DMS153 treated with DMSO at 0.1 percent for 48 hours (cell line): ENCODE data around the gene MRPL38.
"Not testable (repeated sequence)": the region's sequence is repeated elsewhere in the genome, so short reads cannot be mapped to it uniquely, and the experiment has no call there.

Experiments used
- DNase-seq: peaks from one replicate; lab custom pipeline; 2025; ENCODE audit not compliant: unreplicated experiment; lab: John Stamatoyannopoulos, UW

Gene MRPL38

DNA sequence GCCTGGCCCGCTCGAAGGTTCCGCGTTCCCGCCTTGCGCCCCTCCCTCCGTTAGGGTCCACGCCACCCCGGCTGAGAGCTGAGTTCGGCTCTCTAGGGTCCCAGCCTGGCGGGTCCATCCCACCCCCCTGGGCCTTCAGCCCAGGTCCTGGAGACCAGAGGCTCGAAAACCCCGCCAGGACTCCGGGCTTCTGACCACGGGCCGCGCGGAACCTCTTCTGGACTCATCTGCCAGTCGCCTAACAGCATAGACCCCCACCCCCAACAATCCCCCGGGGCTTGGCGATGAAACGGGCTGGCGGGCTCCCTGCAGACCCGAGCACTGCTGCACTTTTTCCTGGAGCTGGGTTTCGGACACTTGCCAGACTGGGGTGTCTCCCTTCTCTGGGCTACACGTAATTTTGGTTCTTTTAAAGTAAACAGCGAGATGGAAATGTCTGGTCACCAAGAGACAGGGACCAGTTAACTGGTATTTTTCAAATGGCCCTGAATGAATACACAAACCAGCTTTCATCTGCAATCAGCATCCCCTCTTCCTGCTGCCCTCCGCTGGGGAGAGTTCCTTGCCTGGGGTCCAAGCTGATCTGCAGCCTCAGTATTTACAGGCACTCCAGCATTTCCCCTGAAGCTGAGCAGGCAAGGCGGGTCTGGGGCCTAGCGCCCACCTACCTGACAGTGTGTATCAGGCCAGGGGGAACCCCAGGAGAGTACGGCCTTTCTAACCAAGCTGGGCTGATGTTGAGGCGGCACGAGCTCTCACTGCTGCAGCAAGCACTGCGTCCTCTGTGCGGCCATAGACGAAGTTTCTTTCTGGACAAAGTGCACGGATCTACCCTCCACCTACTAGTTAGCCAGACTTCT lies 7.3 kb downstream of the MRPL38 start:
- no peak for DNase-seq

DNA sequence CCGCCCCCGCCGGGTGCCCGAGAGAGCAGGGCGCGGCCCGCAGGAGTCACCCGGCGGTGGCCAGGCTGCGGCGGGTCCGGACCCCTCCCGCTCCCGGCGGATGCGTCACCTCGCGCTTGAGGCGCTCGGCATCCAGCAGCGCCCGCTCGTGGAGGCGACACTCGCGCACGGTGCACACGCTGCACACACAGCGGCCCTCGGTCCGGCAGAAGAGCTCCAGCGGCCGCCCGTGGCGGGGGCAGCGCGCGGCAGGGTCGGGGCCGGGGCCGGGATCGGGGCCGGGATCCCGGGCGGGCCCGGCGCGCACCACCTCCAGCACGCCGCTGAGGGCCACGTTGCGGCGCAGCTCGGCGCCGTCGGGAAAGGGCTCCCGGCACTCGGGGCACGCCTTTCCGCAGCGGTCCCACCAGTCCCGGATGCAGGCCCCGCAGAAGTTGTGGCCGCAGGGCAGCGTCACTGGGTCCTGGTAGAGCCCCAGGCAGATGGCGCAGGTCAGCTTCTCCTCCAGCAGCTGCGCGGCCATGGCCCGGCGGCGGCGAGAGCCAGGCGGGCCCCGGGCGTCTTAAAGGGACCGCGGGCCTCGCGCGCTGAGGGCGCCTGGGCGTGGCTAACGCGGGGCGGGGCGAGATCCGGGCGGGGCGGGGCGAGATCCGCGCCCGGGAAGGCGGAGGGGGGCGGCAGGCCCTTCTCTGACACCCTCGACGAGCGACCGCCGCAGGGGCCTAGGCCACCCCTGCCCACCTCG lies 8.1 kb downstream of the MRPL38 start, which contains the start of gene TRIM65:
Gene TRIM65 (minus strand): TSS at position 537 of the 745 bp plus-strand sequence. CDS start 14 bp downstream, at position 523.
- peak; percentile 12 for DNase-seq

DNA sequence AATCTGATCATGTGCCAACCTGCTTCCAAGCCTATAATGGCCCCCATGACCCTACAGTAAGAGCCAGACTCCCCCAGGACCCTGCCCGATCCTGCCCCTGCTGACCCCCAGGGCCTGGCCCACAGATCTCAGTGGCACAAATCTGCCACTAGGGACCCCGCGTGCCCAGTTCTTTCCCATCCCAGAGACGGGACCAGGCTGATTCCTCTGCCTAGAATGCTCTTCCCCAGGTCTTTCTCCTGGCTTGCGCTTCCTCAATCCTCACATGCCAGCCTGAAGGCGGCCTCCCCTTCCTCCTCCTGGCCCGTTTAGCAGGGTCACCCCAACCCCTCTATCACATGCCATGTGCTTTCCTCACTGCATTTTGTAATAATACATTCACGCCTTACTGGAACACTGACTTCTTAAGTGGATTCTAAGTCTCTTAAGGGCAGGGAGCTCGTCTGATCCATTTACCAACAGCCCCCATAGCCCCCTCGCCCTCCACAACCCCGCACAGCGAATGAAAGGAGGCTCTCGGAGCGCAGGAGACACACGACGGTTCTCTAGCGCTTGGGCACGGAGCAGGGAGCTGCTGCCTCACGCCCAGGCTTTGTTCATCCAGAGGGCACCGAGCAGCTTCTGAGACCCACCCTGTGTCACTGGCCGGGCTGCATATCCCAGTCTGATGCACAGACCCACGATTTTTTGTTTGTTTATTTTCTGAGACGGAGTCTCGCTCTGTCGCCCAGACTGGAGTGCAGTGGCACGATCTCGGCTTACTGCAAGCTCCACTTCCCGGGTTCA lies 9.1 kb downstream of the MRPL38 start:
- DNase-seq, result no peak

- DNase-seq, result no peak
Observed at GRCh38 chr17:75894049-75894733, 10.5 kb downstream of the MRPL38 start.

DNA sequence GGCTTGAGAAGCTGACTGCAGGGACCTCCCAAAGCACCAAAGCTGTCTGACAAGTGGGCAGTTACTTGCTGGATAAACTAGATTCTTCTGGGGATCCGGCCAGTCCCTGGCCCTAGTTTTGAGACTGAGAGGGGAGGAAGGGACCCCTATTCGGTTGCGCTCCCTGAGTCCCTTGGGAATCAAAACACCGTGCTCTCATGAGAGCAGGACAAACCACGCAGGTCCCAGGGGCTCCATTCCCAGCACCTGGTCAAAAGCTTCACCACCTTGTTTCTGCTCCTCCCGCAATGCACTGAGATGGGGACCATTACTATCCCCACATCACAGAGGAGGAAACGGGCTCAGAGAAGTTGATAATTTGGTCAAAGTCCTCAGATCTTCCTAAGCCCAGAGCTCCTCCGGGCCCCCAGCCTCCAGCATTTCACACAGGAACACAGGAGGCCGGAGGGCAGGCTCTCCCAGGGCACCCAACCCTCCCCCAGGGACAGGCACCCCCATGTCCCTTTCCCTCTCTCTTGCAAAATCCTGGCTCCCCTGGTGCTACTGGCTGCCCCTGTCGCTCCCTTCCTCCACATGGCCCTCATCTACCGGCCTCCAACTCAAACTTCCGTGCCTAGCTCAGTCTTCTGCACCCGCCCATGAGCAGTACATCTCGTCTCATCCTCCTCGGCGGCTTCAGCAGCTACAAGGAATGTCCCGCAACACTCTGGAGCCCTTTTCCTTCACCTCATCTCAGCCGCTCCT lies 11.2 kb downstream of the MRPL38 start:
- DNase-seq, result no peak

GRCh38 chr17:75892556-75893224 lies 12.0 kb downstream of the MRPL38 start:
- no peak for DNase-seq

DNA sequence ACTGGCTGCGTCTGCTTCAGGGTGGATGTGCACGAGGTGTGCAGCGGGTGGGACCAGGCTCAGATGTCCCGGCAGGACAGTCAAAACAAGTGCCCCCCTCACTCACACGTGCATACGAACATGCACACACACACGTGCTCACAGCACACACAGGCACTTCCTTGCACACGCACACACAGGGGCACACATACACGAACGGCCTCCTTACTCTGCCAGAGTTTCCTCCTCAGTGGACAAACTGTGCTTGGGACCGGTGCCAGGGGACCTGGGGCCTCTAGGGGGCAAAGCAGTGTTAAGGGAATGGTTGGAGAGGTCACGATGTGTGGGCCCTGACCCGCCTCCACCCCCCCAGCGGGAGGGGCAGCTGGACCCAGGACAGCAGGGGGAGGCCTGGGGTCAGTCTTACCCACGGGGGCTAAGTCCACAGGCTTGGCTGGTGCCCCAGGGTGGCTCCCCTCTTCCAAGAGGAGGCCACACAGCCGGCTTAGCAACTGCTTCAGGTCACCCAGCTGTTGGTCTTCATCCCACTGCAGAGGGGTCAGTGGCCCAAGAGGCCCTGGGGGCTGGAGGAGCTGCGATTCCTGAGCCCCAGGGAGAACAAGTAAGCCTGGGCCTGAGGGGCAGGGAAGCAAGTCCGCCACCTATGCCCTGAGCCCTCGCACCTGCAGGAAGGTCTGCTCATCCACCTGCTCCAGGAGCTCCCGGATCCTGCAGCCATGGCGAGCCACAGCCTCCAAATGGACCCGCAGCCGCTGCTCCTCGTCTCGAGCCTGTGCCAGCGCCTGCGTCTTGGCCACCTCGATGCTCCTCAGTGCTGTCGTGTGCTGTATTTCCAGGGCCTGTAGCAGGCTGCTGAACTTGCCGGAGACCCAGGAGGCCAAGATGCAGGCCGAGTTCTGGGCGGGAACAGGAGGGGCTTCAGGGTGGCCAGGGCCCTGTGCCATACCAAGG lies 12.8 kb downstream of the MRPL38 start:
- DNase-seq, result no peak

DNA sequence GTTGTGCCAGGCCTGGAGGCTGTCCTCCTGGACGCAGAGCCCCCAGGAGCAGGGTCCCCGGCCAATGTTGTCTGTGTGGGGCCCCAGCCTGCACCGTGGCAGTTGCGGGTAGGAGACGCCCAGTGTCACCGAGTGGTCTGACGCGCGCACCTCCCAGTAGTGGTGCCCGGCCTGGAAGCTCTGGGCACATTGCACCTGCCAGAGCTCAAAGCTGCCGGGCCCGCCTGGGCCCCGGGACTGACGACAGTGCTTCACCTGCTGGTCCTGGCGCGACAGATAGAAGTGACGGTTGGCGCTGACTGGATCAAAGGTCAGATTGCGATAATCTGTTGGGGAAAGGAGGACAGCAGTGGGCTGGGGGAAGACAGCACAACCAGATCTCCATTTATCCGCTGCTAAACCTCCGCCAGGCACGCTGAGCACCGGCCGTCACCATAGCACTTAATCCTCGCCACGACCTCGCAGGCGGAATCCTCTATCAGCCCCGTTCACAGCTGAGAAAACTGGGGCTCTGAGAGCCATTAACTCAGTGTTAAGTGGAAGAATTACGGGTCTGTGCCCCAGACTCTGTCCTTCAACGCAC lies 13.6 kb downstream of the MRPL38 start:
- DNase-seq, result no peak

DNA sequence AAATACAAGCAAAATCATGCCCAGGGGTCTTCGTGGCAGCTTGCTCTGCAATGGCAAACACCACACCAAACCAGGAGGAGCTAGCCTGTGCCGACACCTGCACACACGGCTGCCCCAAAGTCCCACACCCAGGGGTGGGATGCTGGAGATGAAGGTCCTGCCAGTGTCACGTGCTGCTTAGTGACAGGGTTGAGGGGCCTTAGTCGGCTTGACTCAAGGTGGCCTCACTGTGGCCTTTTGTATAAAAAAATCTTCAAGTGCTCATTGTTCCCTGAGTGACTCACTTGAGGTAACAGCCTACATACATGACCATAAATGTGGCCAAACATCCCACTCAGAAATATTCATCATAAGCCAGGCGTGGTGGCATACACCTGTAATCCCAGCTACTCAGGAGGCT lies 15.2 kb downstream of the MRPL38 start:
- DNase-seq, result no peak

GRCh38 chr17:75888484-75888883 lies 16.2 kb downstream of the MRPL38 start:
- DNase-seq, result no peak

- not testable (repeated sequence) for DNase-seq
Observed at GRCh38 chr17:75885860-75886259, 18.8 kb downstream of the MRPL38 start.

GRCh38 chr17:75885431-75885830 lies 19.3 kb downstream of the MRPL38 start:
- no peak for DNase-seq

DNA sequence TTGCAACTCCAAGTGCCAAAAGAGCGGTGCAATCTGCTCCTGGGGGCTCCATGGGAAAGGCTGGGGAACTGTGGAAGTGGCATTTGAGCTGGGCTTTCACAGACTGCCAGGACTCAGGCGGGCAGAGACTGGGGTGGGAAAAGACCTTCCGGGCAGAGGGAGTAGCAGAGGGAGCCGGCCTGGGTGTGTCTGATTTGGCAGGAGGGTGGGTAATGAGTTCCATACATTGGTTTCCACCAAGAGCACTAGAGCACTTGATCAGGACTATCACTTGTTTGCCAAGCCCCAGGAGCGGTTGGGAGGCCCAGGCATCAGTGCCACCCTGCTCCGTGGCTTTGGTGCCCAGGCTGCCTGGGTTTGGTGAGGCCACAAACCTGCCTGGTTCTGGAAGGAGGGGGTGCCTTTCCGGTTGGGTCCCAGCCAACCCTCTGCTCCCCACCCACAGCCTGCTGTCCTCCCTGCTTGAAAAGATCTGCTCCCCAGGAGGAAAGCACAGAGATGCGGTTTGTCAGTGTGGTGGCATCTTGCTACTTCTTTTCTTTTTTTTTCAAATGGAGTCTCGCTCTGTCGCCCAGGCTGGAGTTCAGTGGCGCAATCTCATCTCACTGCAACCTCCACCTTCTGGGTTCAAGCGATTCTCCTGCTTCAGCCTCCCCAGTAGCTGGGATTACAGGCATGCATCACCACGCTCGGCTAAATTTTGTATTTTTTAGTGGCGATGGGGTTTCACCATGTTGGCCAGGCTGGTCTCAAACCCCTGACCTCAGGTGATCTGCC lies 22.8 kb downstream of the MRPL38 start:
- DNase-seq, result no peak

- DNase-seq, result no peak
Observed at GRCh38 chr17:75880266-75880665, 24.4 kb downstream of the MRPL38 start.

DNA sequence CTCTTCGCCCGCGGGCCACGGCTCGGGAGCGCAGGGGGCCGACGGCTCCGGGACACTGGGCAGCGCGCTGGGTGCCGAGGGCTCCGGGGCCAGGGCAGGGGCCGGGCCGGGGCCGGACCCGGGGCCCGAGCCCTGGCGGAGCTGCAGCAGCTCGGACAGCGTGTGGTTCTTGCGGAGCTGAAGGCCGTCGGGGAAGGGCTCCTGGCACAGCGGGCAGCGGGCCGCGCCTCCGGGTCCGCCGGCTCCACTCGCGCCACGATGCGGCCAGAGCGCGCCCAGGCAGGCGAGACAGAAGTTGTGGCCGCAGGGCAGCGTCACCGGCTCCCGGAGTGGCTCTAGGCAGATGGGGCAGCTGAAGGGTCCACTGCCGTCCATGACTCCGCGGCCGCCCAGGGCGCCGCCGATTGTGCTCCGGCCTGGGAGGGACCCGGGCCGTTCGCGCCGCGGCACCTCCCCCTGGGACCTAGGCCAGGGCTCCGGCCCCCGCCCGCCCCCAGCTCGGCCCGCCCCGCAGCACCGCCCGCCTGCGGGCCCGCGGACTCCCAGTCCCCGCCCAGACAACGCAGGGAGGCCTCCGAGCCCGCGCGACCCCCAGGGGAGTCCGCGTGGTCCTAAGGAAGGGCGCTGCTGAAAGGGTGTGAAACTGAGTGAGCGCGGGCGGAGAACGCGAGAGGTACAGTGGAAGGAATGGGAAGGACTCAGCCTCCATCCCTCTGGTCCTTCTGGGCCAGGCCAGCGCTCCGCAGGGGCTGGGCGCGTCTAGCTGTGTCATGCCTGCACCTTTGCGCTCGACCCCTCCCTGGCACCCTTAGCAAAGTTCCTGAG lies 26.3 kb downstream of the MRPL38 start, which contains the start of gene TRIM47:
Gene TRIM47 (minus strand): TSS at position 408 of the 825 bp plus-strand sequence. CDS start 33 bp downstream, at position 375.
- DNase-seq, result no peak

GRCh38 chr17:75877752-75878173 lies 26.9 kb downstream of the MRPL38 start:
- DNase-seq, result peak; percentile 32
